HCT116 (cell line): ENCODE measurements around the gene GLUD1. TPM values are rescaled to one million over a fixed set of nuclear protein-coding genes. Genes with fewer than 3 reads are reported as not detected.

Experiments
- ATAC-seq: fragments of 200-7000 bp; cut with Tn5 transposase; 2 replicates; pipeline ENCODE4 v1.9.1; 2020; ENCODE audit warnings: mild to moderate bottlenecking, moderate library complexity
- BruUV-seq: library from RNA; stranded (reverse); fragments of 400-500 nt; replicated peaks from 2 replicates; lab custom pipeline; 2021; lab: Mats Ljungman, UMichigan
- CTCF ChIA-PET: fragments of 300-600 bp; sonication (Branson Sonifier 250); formaldehyde crosslinking; loops from one replicate; lab custom pipeline; 2021; ENCODE audit warnings: antibody characterized with exemption; lab: Charles Lee
- POLR2A ChIA-PET: fragments of 300-600, 350-600 bp; sonication (Branson Sonifier 250); formaldehyde crosslinking; loops from one replicate; lab custom pipeline; 2021; ENCODE audit warnings: antibody characterized with exemption; lab: Charles Lee
- RAD21 ChIA-PET, 2 experiments: fragments of 300-600 bp; sonication (Branson Sonifier 250); formaldehyde crosslinking; loops; one replicate each; lab custom pipeline; 2023; ENCODE audit warnings: low total read pairs in 2 of 2; ENCODE audit not compliant: uncharacterized antibody in 2 of 2, unreplicated experiment in 2 of 2, low non-redundant PET in 1 of 2; lab: Charles Lee
- DNase-seq: peaks from one replicate; pipeline ENCODE4 v3.0.0-alpha.2; 2010; ENCODE audit warnings: low read depth, low spot score
- H2AFZ ChIP-seq: fragments of 200-600 bp; shearing (Covaris generic), sonication (generic); 2 replicates; pipeline ENCODE4 v1.6.1; 2017; ENCODE audit warnings: low read depth, mixed run types, mixed read lengths, antibody characterized with exemption, low read length; ENCODE audit not compliant: poor library complexity, severe bottlenecking
- H3K27ac ChIP-seq: 2 replicates; pipeline ENCODE4 v1.5.1; 2012; ENCODE audit warnings: low read depth, low read length
- H3K27me3 ChIP-seq: fragments of 200-600 bp; sonication (generic); 2 replicates; pipeline ENCODE4 v1.6.1; 2016; ENCODE audit warnings: mixed run types, low read length, mixed read lengths; ENCODE audit not compliant: insufficient read depth
- H3K36me3 ChIP-seq, 2 experiments: fragments of 200-500 bp in 1 of 2; fragments of 200-600 bp in 1 of 2; sonication (Bioruptor generic) in 1 of 2; sonication (generic) in 1 of 2; 2 replicates each; pipeline versions ENCODE4 v1.5.1 to v1.6.1; 2014 to 2016; ENCODE audit warnings: low read length in 2 of 2, inconsistent platforms in 1 of 2, mixed read lengths in 1 of 2, mixed run types in 1 of 2; ENCODE audit not compliant: insufficient read depth in 2 of 2, control insufficient read depth in 1 of 2
- H3K4me1 ChIP-seq, 2 experiments: fragments of 200-600 bp in 1 of 2; sonication (generic) in 1 of 2; 2 replicates each; pipeline versions ENCODE4 v1.5.1 to v1.6.1; 2012 to 2017; ENCODE audit warnings: low read length in 2 of 2, inconsistent platforms in 1 of 2, mild to moderate bottlenecking in 1 of 2, mixed read lengths in 1 of 2, mixed run types in 1 of 2, moderate library complexity in 1 of 2; ENCODE audit not compliant: insufficient read depth in 2 of 2, control insufficient read depth in 1 of 2
- H3K4me2 ChIP-seq: fragments of 200-600 bp; sonication (generic); 2 replicates; pipeline ENCODE4 v1.6.1; 2017; ENCODE audit warnings: mixed run types, low read length, mixed read lengths
- H3K4me3 ChIP-seq, 2 experiments: fragments of 200-600 bp in 1 of 2; sonication (generic) in 1 of 2; replicated peaks in 1 of 2; 2 replicates each; pipeline ENCODE4 v1.5.1; 2011 to 2016; ENCODE audit warnings: low read length in 2 of 2, control low read depth in 1 of 2, low read depth in 1 of 2, mild to moderate bottlenecking in 1 of 2, mixed read lengths in 1 of 2, mixed run types in 1 of 2
- H3K79me2 ChIP-seq: fragments of 200-600 bp; sonication (generic); 2 replicates; pipeline ENCODE4 v1.6.1; 2017; ENCODE audit warnings: mild to moderate bottlenecking, mixed run types, low read length, moderate library complexity, mixed read lengths; ENCODE audit not compliant: insufficient read depth
- H3K9ac ChIP-seq: fragments of 200-600 bp; sonication (generic); 2 replicates; pipeline ENCODE4 v1.6.1; 2016; ENCODE audit warnings: low read length, mixed read lengths
- H3K9me2 ChIP-seq: fragments of 200-600 bp; sonication (generic), shearing (Covaris generic); 2 replicates; pipeline ENCODE4 v1.6.1; 2017; ENCODE audit warnings: mixed run types, mild to moderate bottlenecking, moderate library complexity; ENCODE audit not compliant: insufficient read depth
- H3K9me3 ChIP-seq, 2 experiments: fragments of 200-500 bp in 1 of 2; fragments of 200-600 bp in 1 of 2; sonication (Bioruptor generic) in 1 of 2; sonication (generic) in 1 of 2; 2 replicates each; pipeline ENCODE4 v1.6.1; 2014 to 2017; ENCODE audit warnings: low read length in 2 of 2, mixed read lengths in 2 of 2, inconsistent platforms in 1 of 2, low read depth in 1 of 2, mild to moderate bottlenecking in 1 of 2, mixed run types in 1 of 2, moderate library complexity in 1 of 2; ENCODE audit not compliant: control insufficient read depth in 1 of 2, insufficient read depth in 1 of 2
- H4K20me1 ChIP-seq: fragments of 200-600 bp; sonication (generic), shearing (Covaris generic); 2 replicates; pipeline ENCODE4 v1.6.1; 2017; ENCODE audit warnings: mixed run types, mild to moderate bottlenecking, moderate library complexity; ENCODE audit not compliant: insufficient read depth
- ATF3 ChIP-seq: IDR thresholded peaks from 2 replicates; pipeline ENCODE4 v1.6.1; 2012
- REST ChIP-seq: IDR thresholded peaks from 2 replicates; pipeline ENCODE4 v1.6.1; 2012; ENCODE audit warnings: low read depth
- ZFX ChIP-seq: fragments of 450-650 bp; IDR thresholded peaks from 2 replicates; pipeline ENCODE4 v1.6.1; 2017
- intact Hi-C: fragments of 100-400 bp; cut with micrococcal nuclease; formaldehyde crosslinking; loops from 2 replicates; pipeline ENCODE4 v1.10.0; 2022
- total RNA-seq: library from RNA; stranded (reverse); gene quantifications from one replicate; pipeline ENCODE4 v1.2.1, GENCODE V29; 2021; ENCODE audit not compliant: unreplicated experiment

GLUD1 gene
- total RNA-seq, 1 experiment from 2014 or later, result 131 TPM

GRCh38 chr10:87093632-87094372, 841 bp downstream of the GLUD1 start:
- TF ChIP-seq REST (no peak), ATF3 (no peak), ZFX (no peak)
- peak overlapping the region; percentile 95 for H3K4me2 ChIP-seq
- H4K20me1 ChIP-seq, result 0 out of 2 replicates have a peak, but pooled peaks cover 7% of the 10 kb centered on the region
- no peaks in the 10 kb centered on the region for H3K9me3 ChIP-seq
- intact Hi-C loops, result loop anchor here (2.0 kb wide), 1 partner anchor 123 kb away; no protein-coding TSS in a partner anchor
- peaks cover 25 to 29% of the 10 kb centered on the region in 2 experiments; a peak in 3 of 4 replicates for H3K4me1 ChIP-seq
- ATAC-seq (peak; percentile 39), DNase-seq (no peak)
- H3K4me3 ChIP-seq, result peak overlapping the region; percentile 76 to 80
- ChIA-PET RAD21 (no interaction called here), CTCF (interaction anchor here (1.5 kb wide), 2 partner anchors 125 to 127 kb away, joined by 3 to 4 read pairs; partner anchors contain the start of gene ADIRF), POLR2A (interaction anchor here (0.9 to 1.1 kb wide), 2 partner anchors 123 to 126 kb away, joined by 4 to 6 read pairs; partner anchors contain the start of gene ADIRF)
- peak overlapping the region; percentile 93 for H3K27ac ChIP-seq
- BruUV-seq, result TSS peak; percentile 49
- peaks cover 85% of the 10 kb centered on the region for H3K79me2 ChIP-seq
- H3K36me3 ChIP-seq, result peaks cover 0 to 12% of the 10 kb centered on the region in 2 experiments; a peak in 1 of 4 replicates
- H2AFZ ChIP-seq, result no peak overlapping the region
- H3K27me3 ChIP-seq, result no peaks in the 10 kb centered on the region
- peak overlapping the region; percentile 74 for H3K9ac ChIP-seq
- H3K9me2 ChIP-seq, result no peaks in the 10 kb centered on the region
